HG03060 (cell line): ENCODE results near the gene ARHGAP10.

Experiments used
- ATAC-seq: cut with Tn5 transposase; IDR thresholded peaks from one replicate; pipeline ENCODE4 v1.9.1; 2021; ENCODE audit warnings: low read depth, moderate number of reproducible peaks; ENCODE audit not compliant: unreplicated experiment

ARHGAP10 gene

DNA sequence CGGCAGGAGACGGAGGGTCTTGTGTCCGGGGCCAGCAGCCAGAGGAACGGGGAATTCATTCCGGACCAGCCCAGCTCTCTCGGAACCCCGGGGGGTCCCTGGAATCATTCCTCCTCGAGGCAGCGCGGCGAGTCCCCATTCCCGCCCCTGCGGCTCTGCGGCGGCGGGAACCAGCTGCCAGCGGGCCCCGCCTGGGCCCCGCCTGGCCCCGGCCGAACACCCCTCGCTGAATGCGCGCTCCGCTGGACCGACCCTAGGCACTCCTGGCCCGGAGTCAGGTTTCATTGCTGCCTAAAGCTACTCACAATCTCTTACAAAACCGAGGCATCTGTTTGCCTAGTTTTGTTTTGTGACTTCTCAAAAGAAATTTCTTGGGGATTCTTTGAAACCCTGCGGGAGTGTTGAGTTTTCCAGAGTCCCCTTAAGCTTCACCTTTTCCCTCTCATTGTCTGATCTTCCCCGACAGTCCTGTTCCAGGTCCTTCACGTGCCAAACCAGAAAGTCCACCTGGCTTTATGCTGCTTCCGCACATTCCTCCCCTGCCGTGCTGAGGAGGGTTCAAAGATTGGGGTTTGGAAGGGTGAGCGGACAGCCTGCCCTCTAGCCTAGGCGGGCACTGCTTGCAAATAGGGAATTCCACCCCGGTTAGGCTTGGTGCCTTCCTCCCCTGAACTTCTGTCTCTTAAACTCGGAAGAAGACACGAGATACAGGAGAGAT is 789 bp downstream of the ARHGAP10 start:
- no peak for ATAC-seq

GRCh38 chr4:147733716-147734344 is 1.9 kb downstream of the ARHGAP10 start:
- no peak for ATAC-seq

DNA sequence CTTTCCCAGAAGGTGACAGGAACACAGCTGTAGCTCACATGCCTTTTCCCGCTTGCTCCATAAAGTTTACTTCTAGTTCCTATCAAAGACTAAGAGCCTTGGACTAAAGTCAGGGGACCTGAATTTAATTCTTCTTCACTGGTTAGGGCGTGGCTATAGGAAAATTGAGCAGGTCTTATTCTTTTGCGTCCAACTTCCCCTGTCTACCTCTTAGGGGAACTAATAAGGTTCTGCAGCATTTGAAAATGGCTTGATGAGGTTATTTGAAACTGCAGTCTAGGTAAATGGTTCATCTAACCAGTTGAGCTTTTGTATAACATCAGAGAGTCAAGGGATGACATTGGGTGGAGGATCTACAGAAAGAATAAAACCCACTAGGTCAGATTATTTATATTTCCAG is 2.6 kb downstream of the ARHGAP10 start:
- ATAC-seq = no peak

DNA sequence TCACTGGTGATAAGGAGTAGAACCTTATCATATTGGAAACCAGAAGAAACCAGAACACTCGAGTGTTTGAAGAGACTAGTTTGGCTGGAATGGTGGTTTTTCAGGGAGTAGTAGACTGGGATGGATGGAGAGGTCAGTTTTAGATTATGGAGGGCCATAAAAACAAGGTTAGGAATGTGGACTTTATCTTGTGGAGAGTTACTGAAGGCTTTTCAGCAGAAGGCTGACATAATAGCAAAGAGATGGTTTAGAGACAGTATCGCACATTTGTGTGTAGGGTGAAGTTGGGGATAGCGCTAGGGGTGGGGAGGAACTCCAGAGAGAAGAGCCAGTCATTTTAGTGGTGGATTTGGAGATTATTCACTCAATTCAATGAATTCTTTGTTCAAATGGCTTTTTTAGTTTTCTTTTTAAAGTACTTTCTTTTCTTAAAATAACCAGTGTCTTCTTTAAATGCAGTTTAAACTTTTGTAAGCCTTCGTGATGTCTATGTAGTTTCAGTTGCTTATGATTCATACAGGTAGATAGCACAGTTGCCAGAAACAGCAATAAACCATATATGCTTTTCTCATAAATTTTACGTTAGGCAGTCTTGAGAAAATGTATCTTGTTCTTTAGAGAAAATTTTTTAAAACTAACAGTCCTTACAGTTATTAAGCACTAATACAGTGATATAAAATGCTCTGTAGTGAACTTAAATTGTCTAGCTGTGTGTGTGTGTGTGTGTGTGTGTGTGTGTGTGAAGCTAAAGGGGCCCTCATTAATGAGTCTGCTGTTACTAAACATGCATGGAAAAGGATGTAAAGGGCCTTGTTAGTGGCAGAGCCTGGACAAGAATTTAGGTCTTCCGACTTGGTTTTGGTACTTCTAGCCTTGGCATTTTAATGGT is 3.8 kb downstream of the ARHGAP10 start:
- ATAC-seq = peak; percentile 38

DNA sequence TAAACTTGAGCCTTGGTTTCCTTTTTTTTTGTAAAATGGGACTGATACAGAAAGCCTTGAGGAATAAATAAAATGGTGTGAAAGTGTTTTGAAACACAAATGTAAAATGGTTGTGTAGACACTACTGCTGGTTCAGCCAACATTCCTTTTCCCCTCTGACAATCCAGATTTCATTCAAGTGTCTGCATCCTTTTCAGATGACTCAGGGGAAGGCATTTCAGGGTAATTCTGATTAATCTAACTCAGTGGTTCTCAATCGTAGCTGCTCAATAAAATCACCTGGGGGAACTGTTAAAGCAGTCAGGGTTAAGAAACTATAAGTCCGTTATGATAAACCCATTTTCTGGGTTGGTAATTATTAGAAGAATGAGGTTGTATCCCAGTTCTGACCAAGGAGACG is 4.6 kb downstream of the ARHGAP10 start:
- ATAC-seq = no peak

GRCh38 chr4:147737623-147738022 is 5.7 kb downstream of the ARHGAP10 start:
- ATAC-seq = no peak

- ATAC-seq = no peak
Measured at GRCh38 chr4:147739239-147739823, 7.4 kb downstream of the ARHGAP10 start.

DNA sequence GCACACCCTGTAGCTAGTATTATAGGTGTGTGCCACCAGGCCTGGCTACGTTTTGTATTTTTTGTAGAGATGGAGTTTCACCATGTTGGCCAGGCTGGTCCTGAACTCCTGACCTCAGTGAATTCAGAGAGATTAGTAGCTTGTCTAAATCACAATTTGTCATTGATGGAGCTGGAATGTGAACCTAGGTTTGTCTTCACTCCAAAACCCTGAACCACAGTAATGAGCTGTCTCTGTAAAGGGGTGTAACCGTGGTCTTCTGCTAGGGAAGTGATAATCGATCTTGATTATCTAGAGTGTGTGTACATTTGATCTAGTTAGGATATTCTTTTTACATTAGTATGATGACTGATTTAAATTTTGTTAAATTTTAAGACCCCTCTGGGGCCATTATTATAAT is 8.3 kb downstream of the ARHGAP10 start:
- ATAC-seq = no peak

GRCh38 chr4:147741190-147741788 is 9.4 kb downstream of the ARHGAP10 start:
- no peak for ATAC-seq

- no peak for ATAC-seq
Measured at GRCh38 chr4:147747787-147748454, 16.0 kb downstream of the ARHGAP10 start.

DNA sequence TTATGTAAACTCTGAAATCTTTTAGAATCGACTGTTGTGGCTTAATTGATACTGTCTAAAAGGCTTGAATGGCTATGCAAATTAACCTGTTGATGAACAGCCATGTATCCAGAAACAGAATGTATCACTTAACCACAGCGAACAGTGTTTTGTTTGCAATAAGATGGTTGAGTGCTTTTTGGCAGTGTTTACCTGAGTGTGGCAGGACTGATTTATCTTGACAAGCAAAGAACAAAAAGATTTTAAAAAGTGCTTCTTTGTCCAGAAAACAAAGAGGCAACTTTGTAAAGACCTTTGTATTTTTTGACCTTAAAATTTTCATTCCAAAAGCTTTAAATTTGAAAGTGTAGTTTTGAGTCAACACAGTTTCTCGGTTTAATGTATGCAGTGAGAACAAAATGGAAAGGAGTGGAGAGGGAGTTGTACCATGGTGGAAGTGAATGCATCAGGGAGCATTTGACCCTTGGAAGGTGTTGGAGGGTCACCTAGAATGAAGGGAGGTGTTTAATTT is 18.0 kb downstream of the ARHGAP10 start:
- peak; percentile 97 for ATAC-seq

- ATAC-seq = no peak
Measured at GRCh38 chr4:147753047-147753446, 21.2 kb downstream of the ARHGAP10 start.

- ATAC-seq = no peak
Measured at GRCh38 chr4:147754037-147754445, 22.2 kb downstream of the ARHGAP10 start.

GRCh38 chr4:147755561-147756295 is 23.8 kb downstream of the ARHGAP10 start:
- no peak for ATAC-seq

- no peak for ATAC-seq
Measured at GRCh38 chr4:147756417-147756816, 24.5 kb downstream of the ARHGAP10 start.

DNA sequence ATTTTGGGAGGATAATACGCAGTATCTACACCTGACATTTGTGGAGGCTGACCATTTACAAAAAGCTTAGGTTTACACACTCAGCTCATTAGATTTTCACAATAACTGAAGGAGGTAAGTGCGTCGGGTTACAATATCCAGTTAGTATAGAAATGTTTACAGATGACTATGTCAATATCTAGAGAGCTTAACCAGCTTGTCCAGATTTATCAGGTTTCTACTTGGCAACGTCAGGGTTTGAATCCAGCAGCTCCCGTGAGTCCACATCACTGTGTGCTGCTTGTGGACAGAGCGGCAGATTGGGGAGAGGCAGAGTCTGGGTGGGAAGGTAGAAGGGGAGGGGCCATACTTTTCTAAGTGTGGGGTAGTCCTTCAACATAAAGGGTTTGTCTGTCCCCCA is 28.3 kb downstream of the ARHGAP10 start:
- ATAC-seq = no peak

- ATAC-seq = no peak
Measured at GRCh38 chr4:147760695-147761094, 28.8 kb downstream of the ARHGAP10 start.

- peak; percentile 50 for ATAC-seq
Measured at GRCh38 chr4:147761218-147761883, 29.5 kb downstream of the ARHGAP10 start.

GRCh38 chr4:147764337-147764736 is 32.4 kb downstream of the ARHGAP10 start:
- no peak for ATAC-seq
